NCI-H1694 (cell line): ENCODE results near the gene PDLIM5.

Experiments
- DNase-seq: peaks from one replicate; lab custom pipeline; 2025; lab: John Stamatoyannopoulos, UW

Gene PDLIM5

DNA sequence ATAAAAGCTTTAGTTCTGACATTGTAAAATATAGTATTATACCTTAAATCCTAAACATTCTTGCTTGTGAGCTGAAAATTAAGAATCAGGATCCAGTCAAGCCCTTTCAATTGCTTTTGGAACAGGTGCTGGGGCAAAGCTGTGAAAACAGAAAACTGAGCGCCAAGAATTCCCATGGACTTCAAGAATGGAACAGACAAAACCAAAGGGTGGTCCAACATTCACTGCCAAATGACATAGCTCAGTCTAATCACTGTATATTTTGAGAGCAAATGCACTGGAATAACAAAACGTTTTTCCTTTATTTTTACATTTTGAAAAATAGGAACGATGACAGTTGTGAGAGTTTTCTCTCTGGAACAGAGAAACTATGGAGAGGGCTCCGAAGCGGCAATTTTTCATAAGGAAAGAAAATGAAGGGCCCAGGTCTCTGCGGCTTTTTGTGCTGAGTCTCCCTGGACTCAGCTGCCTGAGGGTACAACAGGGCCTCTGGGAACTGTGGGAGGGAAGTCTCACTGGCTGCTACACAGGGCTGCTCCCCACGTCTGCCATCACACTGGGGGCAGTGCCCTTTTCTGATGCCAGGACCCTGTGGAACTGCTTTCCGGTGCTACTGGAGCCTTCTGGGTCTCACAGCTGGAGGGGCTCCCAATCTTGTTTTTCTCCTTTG is 250.0 kb downstream of the PDLIM5 start:
- DNase-seq, result no peak

DNA sequence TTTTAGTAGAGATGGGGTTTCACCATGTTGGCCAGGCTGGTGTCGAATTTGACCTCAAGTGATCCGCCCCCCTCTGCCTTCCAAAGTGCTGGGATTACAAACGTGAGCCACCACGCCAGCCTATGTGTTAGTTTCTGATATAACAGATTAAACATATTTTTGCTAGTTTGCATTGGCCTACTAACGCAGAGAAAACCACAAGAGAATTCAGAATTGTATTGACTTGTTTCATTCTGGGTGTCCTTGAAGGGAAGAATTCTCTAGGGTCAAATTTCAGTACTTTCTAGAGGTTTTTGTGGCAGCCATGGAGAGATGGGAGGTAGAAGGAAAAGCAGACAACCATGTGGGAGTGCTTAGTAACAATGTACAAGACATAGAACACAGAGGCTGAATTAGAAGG is 259.9 kb downstream of the PDLIM5 start:
- no peak for DNase-seq

- no peak for DNase-seq
These were observed 262.8 kb downstream of the PDLIM5 start for GRCh38 chr4:94714365-94715160.

GRCh38 chr4:94715726-94716125 is 264.0 kb downstream of the PDLIM5 start:
- no peak for DNase-seq
